Mesenchymal stem cell (in vitro differentiated cells and primary cell): ENCODE measurements around the gene ITGAD.

Experiments
- DNase-seq: peaks from one replicate; pipeline ENCODE4 v3.0.0-alpha.2; 2013
- H2AFZ ChIP-seq: one replicate; pipeline ENCODE4 v1.6.1; 2013; ENCODE audit warnings: low read depth, mild to moderate bottlenecking, control low read depth, inconsistent platforms, low read length, moderate library complexity
- H2AK5ac ChIP-seq: 2 replicates; pipeline ENCODE4 v1.6.1; 2013; ENCODE audit warnings: low read length, moderate library complexity, mild to moderate bottlenecking, inconsistent platforms; ENCODE audit not compliant: severe bottlenecking
- H2BK120ac ChIP-seq: one replicate; pipeline ENCODE4 v1.6.1; 2013; ENCODE audit warnings: low read depth, mild to moderate bottlenecking, inconsistent platforms, low read length, moderate library complexity
- H2BK12ac ChIP-seq, 2 experiments: one replicate each; pipeline ENCODE4 v1.6.1; 2013; ENCODE audit warnings: inconsistent platforms in 2 of 2, low read length in 2 of 2, mild to moderate bottlenecking in 2 of 2, moderate library complexity in 2 of 2, control low read depth in 1 of 2
- H2BK15ac ChIP-seq: one replicate; pipeline ENCODE4 v1.6.1; 2013; ENCODE audit warnings: mild to moderate bottlenecking, low read depth, inconsistent platforms; ENCODE audit not compliant: poor library complexity, severe bottlenecking
- H2BK5ac ChIP-seq: 2 replicates; pipeline ENCODE4 v1.6.1; 2013; ENCODE audit warnings: low read depth, mild to moderate bottlenecking, low read length, control low read depth, inconsistent platforms; ENCODE audit not compliant: poor library complexity, severe bottlenecking
- H3K14ac ChIP-seq, 2 experiments: one replicate each; pipeline ENCODE4 v1.6.1; 2013; ENCODE audit warnings: inconsistent platforms in 2 of 2, low read length in 2 of 2, control low read depth in 1 of 2, mild to moderate bottlenecking in 1 of 2, moderate library complexity in 1 of 2
- H3K18ac ChIP-seq, 2 experiments: one replicate each; pipeline ENCODE4 v1.6.1; 2013; ENCODE audit warnings: inconsistent platforms in 2 of 2, low read length in 2 of 2, control low read depth in 1 of 2, low read depth in 1 of 2, mild to moderate bottlenecking in 1 of 2
- H3K23ac ChIP-seq, 2 experiments: one replicate each; pipeline ENCODE4 v1.6.1; 2013; ENCODE audit warnings: inconsistent platforms in 2 of 2, low read length in 2 of 2, mild to moderate bottlenecking in 2 of 2, moderate library complexity in 2 of 2, control low read depth in 1 of 2
- H3K27ac ChIP-seq: 2 replicates; pipeline ENCODE4 v1.5.1; 2013; ENCODE audit warnings: mild to moderate bottlenecking, moderate library complexity, low read length, control low read depth, inconsistent platforms; ENCODE audit not compliant: poor library complexity, severe bottlenecking
- H3K27me3 ChIP-seq, 2 experiments: 2 replicates each; pipeline versions ENCODE4 v1.6.1 to v1.7.0; 2013; ENCODE audit warnings: low read length in 2 of 2, mild to moderate bottlenecking in 2 of 2, moderate library complexity in 2 of 2, control low read depth in 1 of 2, inconsistent platforms in 1 of 2; ENCODE audit not compliant: control insufficient read depth in 1 of 2, insufficient read depth in 1 of 2
- H3K36me3 ChIP-seq, 2 experiments: 2 replicates each; pipeline versions ENCODE4 v1.6.1 to v1.7.0; 2013; ENCODE audit warnings: low read length in 2 of 2, control low read depth in 1 of 2, inconsistent platforms in 1 of 2, low read depth in 1 of 2, mild to moderate bottlenecking in 1 of 2; ENCODE audit not compliant: insufficient read depth in 2 of 2, control insufficient read depth in 1 of 2
- H3K4ac ChIP-seq, 2 experiments: one replicate each; pipeline ENCODE4 v1.6.1; 2013; ENCODE audit warnings: inconsistent platforms in 2 of 2, low read length in 2 of 2, mild to moderate bottlenecking in 2 of 2, moderate library complexity in 2 of 2, control low read depth in 1 of 2, low read depth in 1 of 2
- H3K4me1 ChIP-seq: 2 replicates; pipeline ENCODE4 v1.6.1; 2013; ENCODE audit warnings: low read depth, low read length, control low read depth; ENCODE audit not compliant: control insufficient read depth, insufficient read depth
- H3K4me2 ChIP-seq: 2 replicates; pipeline ENCODE4 v1.6.1; 2013; ENCODE audit warnings: low read length, mild to moderate bottlenecking, inconsistent platforms; ENCODE audit not compliant: poor library complexity, severe bottlenecking
- H3K4me3 ChIP-seq, 2 experiments: 2 replicates each; pipeline versions ENCODE4 v1.5.1 to v1.7.0; 2013; ENCODE audit warnings: low read length in 2 of 2, mild to moderate bottlenecking in 2 of 2, control low read depth in 1 of 2, low read depth in 1 of 2; ENCODE audit not compliant: insufficient read depth in 1 of 2
- H3K79me1 ChIP-seq: replicated peaks from 2 replicates; pipeline ENCODE4 v1.6.1; 2013; ENCODE audit warnings: mild to moderate bottlenecking, control low read depth, low read length, inconsistent platforms; ENCODE audit not compliant: poor library complexity, severe bottlenecking
- H3K9ac ChIP-seq: 2 replicates; pipeline ENCODE4 v1.7.0; 2013; ENCODE audit warnings: mild to moderate bottlenecking, low read length, moderate library complexity
- H3K9me3 ChIP-seq: 2 replicates; pipeline ENCODE4 v1.7.0; 2013; ENCODE audit warnings: mild to moderate bottlenecking, low read length; ENCODE audit not compliant: control insufficient read depth
- H4K8ac ChIP-seq: one replicate; pipeline ENCODE4 v1.6.1; 2013; ENCODE audit warnings: inconsistent platforms, mild to moderate bottlenecking, low read length, moderate library complexity
- H4K91ac ChIP-seq: one replicate; pipeline ENCODE4 v1.6.1; 2013; ENCODE audit warnings: mild to moderate bottlenecking, low read length, inconsistent platforms
- WGBS: methylation state at CpG from one replicate; pipeline ENCODE4 v1.1.7; 2013; ENCODE audit warnings: mixed read lengths; 5-methylcytosine and 5-hydroxymethylcytosine counted together

ITGAD gene

GRCh38 chr16:31382485-31383161 is 10.5 kb upstream of the ITGAD start:
- peaks cover 5 to 36% of the 10 kb centered on the region in 2 experiments for H3K27me3 ChIP-seq
- H3K4me2 ChIP-seq, result no peak overlapping the region
- no peak overlapping the region for H3K9ac ChIP-seq
- H2BK5ac ChIP-seq, result no peak overlapping the region
- H3K4me3 ChIP-seq, result no peak overlapping the region
- H4K91ac ChIP-seq, result no peak overlapping the region
- no peak overlapping the region for H2BK120ac ChIP-seq
- no peak overlapping the region for H3K27ac ChIP-seq
- H3K23ac ChIP-seq, result no peak overlapping the region
- no peak overlapping the region for H2AK5ac ChIP-seq
- no peak overlapping the region for H2BK15ac ChIP-seq
- H3K36me3 ChIP-seq, result no peaks in the 10 kb centered on the region
- H3K4me1 ChIP-seq, result peaks cover 2% of the 10 kb centered on the region
- H3K18ac ChIP-seq, result no peak overlapping the region
- no peaks in the 10 kb centered on the region for H3K9me3 ChIP-seq
- whole genome bisulfite sequencing, result 26% methylated on average over 13 of the region's 14 CpGs
- no peaks in the 10 kb centered on the region for H3K79me1 ChIP-seq
- H3K14ac ChIP-seq, result no peak overlapping the region
- H2BK12ac ChIP-seq, result no peak overlapping the region
- DNase-seq, result no peak
- H2AFZ ChIP-seq, result no peak overlapping the region
- no peak overlapping the region for H3K4ac ChIP-seq
- H4K8ac ChIP-seq, result no peak overlapping the region

- 86% methylated on average over 4 of the region's 4 CpGs for WGBS
- peaks cover 0 to 40% of the 10 kb centered on the region in 2 experiments for H3K27me3 ChIP-seq
- H3K4ac ChIP-seq, result no peak overlapping the region
- H2BK12ac ChIP-seq, result no peak overlapping the region
- H3K4me3 ChIP-seq, result no peak overlapping the region
- H3K27ac ChIP-seq, result no peak overlapping the region
- no peak overlapping the region for H2BK5ac ChIP-seq
- no peak overlapping the region for H2AFZ ChIP-seq
- no peaks in the 10 kb centered on the region for H3K36me3 ChIP-seq
- H2AK5ac ChIP-seq, result no peak overlapping the region
- no peak overlapping the region for H2BK120ac ChIP-seq
- no peak overlapping the region for H4K8ac ChIP-seq
- no peaks in the 10 kb centered on the region for H3K9me3 ChIP-seq
- H2BK15ac ChIP-seq, result no peak overlapping the region
- H3K4me1 ChIP-seq, result peaks cover 2% of the 10 kb centered on the region
- H3K18ac ChIP-seq, result no peak overlapping the region
- no peak overlapping the region for H3K23ac ChIP-seq
- H3K9ac ChIP-seq, result no peak overlapping the region
- H3K14ac ChIP-seq, result no peak overlapping the region
- H4K91ac ChIP-seq, result no peak overlapping the region
- H3K4me2 ChIP-seq, result no peak overlapping the region
- H3K79me1 ChIP-seq, result no peaks in the 10 kb centered on the region
- DNase-seq, result no peak
Observed at GRCh38 chr16:31385680-31386079, 7.5 kb upstream of the ITGAD start.

GRCh38 chr16:31386157-31386984 is 6.8 kb upstream of the ITGAD start:
- H3K23ac ChIP-seq, result no peak overlapping the region
- H2BK5ac ChIP-seq, result no peak overlapping the region
- no peak overlapping the region for H3K4me3 ChIP-seq
- H3K4me1 ChIP-seq, result peaks cover 2% of the 10 kb centered on the region
- no peak overlapping the region for H4K8ac ChIP-seq
- H3K79me1 ChIP-seq, result no peaks in the 10 kb centered on the region
- DNase-seq, result peak; percentile 1
- H3K27me3 ChIP-seq, result peaks cover 0 to 33% of the 10 kb centered on the region in 2 experiments
- H3K9me3 ChIP-seq, result no peaks in the 10 kb centered on the region
- H2AFZ ChIP-seq, result no peak overlapping the region
- H2BK120ac ChIP-seq, result no peak overlapping the region
- no peak overlapping the region for H2BK12ac ChIP-seq
- no peak overlapping the region for H2BK15ac ChIP-seq
- H2AK5ac ChIP-seq, result no peak overlapping the region
- H3K9ac ChIP-seq, result peak overlapping the region; percentile 25
- no peak overlapping the region for H3K4ac ChIP-seq
- no peak overlapping the region for H3K27ac ChIP-seq
- 60% methylated on average over 6 of the region's 6 CpGs for WGBS
- H3K14ac ChIP-seq, result no peak overlapping the region
- no peak overlapping the region for H3K18ac ChIP-seq
- H3K36me3 ChIP-seq, result no peaks in the 10 kb centered on the region
- H4K91ac ChIP-seq, result no peak overlapping the region
- H3K4me2 ChIP-seq, result no peak overlapping the region

GRCh38 chr16:31388535-31388934 is 4.6 kb upstream of the ITGAD start:
- Histone ChIP-seq H3K79me1 (no peaks in the 10 kb centered on the region), H3K4me2 (no peak overlapping the region), H2BK5ac (no peak overlapping the region), H3K4me1 (peaks cover 7% of the 10 kb centered on the region), H3K4me3 (no peak overlapping the region), H3K27ac (no peak overlapping the region), H3K9ac (no peak overlapping the region), H2BK12ac (no peak overlapping the region), H3K27me3 (peaks cover 0 to 29% of the 10 kb centered on the region in 2 experiments), H4K91ac (no peak overlapping the region), H2BK15ac (no peak overlapping the region), H2BK120ac (no peak overlapping the region), H3K9me3 (no peaks in the 10 kb centered on the region), H2AFZ (no peak overlapping the region), H3K14ac (no peak overlapping the region), H3K18ac (no peak overlapping the region), H3K4ac (no peak overlapping the region), H4K8ac (no peak overlapping the region), H2AK5ac (no peak overlapping the region), H3K23ac (no peak overlapping the region), H3K36me3 (no peaks in the 10 kb centered on the region)
- WGBS, result 18% methylated on average over 2 of the region's 2 CpGs
- no peak for DNase-seq
